Retina (tissue), 1 donor: Measurements from ENCODE around the gene SEPTIN5.
A peak's percentile ranks its signal among the peaks of the same experiment; 100 is the strongest.

Experiments used
- DNase-seq: peaks from one replicate; pipeline ENCODE4 v3.0.0-alpha.2; 2016

SEPTIN5 gene

DNA sequence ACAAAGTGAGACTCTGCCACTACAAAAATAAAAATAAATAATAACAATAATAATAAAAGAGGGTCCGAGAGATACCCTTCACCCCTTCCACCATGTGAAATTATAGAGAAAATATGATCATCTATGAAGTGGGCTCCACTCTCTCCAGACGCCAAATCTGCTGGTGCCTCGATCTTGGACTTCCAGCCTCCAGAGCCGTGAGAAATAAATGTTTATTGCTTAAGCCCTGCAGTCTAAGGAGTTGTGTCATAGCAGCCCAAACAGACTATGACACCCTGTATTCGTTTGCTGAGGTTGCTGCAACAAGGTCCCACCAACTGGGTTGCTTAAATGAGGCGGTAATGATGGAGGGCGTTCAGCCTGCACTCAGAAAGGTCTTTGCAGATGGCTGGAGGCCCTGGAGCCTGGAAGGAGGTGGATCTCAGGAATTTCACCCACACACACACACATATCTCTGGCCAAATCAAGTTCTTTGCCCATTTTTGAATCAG lies 7.6 kb upstream of the SEPTIN5 start:
- DNase-seq, result no peak

GRCh38 chr22:19707347-19708290 lies 6.7 kb upstream of the SEPTIN5 start:
- no peak for DNase-seq

DNA sequence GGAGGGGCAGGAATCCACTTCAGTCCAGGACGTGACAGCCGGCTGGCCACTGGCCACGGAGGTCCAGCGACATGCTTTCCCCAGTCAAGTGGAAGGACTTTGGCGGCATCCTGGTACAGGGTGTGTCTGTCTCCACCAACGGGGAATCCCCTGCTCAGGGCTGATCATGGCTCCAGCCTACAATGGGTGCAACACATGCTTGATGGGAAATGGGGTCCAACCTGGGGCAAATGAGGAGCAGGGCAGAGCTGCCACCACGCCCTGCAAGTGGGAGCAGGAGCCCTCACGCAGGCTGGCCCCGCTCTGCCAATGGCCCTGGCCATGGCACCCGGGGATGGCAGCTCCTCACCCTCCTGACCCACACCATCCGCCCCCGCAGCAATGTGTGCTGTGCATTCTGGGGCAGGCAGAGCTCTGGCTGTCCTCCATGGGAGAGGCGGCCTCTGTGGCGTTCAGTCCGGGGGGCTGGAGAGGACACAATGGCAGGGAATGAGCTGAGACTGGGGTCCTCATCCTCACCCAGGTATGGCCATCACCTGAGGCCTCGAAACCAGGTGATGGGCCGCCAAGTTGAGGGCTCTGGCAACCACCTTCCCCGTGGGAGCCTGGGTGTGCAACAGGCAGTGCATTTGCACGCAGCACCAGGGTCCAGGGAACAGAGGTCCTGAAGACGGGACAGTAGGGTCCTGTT lies 5.8 kb upstream of the SEPTIN5 start:
- DNase-seq, result no peak

DNA sequence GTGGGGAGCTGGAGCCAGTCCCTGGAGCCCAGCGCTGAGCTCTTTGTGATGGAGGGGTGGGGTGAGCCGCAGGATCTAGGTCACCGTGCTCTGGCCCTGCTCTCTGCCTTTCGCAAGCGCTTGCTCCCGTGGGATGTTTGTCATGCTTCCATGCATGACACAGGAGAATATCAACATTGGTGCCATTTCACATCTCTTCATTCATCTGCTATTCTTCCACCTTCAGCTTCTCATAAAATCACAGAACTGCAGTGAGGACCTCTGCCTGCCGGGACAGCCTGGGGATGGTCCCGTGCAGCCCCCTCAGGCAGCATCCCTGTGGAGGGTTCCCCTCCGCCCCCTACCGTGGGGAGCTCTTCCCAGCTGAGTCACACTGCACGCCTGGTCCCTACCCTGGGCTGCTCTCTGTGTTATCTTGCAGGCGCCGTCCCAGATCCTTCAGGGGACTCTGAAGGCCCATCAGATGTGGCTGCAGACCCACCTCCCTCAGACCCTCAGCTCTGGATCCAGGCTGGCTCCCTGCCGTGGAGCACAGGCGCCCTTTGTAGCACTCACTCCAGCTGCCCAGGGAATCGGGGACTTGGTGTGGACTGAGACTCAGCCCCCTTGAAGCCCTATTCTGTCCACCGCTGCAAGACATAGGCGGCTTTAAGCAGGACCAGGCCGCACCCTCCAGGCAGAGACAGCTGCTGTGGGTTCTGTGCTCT lies 5.1 kb upstream of the SEPTIN5 start:
- peak; percentile 82 for DNase-seq

- no peak for DNase-seq
These were observed 4.1 kb upstream of the SEPTIN5 start for GRCh38 chr22:19710020-19710768.

- DNase-seq, result no peak
These were observed 3.6 kb upstream of the SEPTIN5 start for GRCh38 chr22:19710769-19711106.

DNA sequence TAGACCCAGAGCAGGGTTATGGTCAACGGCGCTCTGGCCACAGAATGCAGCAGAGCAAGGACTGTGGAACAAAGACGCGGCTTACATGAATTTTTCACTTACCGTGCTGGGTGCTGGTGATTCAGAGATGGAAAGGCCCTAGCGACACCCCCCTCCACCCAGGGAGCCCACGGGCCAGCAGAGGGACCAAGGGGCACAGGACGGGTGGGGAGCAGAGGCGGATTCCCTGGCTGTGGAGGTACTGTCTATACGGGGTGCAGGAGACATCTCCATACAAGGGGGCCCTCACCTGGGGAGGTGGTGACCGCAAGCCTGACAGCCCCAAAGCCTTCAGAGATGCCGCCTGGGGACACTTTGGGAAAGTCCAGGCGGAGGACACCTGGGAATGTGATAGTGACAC lies 1.1 kb upstream of the SEPTIN5 start:
- DNase-seq, result no peak

DNA sequence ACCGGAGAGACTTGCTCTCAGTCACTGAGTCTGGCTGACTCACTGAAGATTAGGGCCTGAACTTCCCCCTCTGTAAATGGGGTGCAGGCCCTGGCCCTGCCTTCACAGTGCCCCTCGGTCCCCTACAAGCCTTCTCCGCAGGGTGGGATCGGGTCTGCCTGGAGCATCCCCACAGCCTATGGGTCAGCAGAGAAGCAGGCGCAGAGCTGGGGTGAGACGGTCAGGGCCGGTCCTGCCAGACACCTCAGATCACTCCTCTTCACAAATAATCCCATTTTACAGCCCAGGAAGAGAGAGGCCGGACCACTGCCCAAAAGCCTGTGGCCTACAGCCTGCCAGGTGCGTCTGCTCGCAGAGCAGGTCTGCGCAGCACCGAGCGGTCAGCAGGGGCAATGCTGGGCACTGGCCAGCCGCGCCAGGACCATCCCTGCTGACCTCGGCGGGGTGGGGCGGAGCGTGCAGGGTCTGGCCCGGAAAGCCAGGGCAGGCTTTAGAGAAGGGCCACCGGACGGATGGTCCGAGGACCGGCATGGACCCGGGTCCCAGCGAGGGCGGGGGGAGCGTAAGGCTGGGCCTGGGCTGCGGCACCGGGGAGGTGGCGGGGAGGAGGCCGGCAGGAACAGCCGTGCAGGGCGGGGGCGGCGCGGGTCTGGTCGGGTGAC lies 522 bp upstream of the SEPTIN5 start:
- peak; percentile 58 for DNase-seq

- DNase-seq, result no peak
These were observed 1.1 kb downstream of the SEPTIN5 start for GRCh38 chr22:19715188-19715930.

GRCh38 chr22:19716041-19716828 lies 1.9 kb downstream of the SEPTIN5 start:
- no peak for DNase-seq

DNA sequence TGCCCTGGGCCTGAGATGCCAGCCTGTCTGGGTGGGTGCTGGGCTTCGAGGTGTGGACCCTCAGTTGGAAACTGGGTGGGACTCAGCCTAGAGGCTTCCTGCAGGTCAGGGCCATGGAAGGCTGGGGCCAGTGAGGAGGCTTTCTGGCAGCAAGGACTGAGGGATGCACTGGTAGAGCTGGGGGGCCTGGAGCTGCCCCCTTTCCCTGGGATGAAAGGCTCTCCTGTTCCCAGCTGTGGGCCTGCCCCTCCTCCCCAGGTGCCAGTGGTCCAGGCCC lies 2.5 kb downstream of the SEPTIN5 start:
- no peak for DNase-seq

DNA sequence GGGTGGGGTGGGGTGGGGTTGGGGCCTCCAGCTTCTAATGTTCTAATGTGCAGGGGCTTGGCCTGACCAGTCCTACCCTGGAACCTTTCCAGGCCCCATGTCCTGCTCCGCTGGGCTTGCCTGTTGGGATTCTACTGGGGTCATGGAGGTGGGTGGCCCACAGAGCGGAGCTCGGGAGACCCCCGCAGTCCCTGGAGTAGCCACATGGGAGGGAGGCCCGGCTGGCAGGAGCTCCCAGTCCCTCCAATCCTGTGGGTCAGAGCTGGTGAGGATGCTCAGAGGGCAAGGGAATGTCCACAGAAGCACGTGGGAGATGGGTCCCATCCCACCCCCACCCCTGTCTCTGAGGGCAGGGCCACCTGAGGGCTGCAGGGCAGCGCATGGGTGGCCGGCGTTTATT lies 2.9 kb downstream of the SEPTIN5 start:
- no peak for DNase-seq

- DNase-seq, result peak; percentile 91
These were observed 3.6 kb downstream of the SEPTIN5 start for GRCh38 chr22:19717691-19718455.

GRCh38 chr22:19718456-19719049 lies 4.2 kb downstream of the SEPTIN5 start:
- peak; percentile 57 for DNase-seq

DNA sequence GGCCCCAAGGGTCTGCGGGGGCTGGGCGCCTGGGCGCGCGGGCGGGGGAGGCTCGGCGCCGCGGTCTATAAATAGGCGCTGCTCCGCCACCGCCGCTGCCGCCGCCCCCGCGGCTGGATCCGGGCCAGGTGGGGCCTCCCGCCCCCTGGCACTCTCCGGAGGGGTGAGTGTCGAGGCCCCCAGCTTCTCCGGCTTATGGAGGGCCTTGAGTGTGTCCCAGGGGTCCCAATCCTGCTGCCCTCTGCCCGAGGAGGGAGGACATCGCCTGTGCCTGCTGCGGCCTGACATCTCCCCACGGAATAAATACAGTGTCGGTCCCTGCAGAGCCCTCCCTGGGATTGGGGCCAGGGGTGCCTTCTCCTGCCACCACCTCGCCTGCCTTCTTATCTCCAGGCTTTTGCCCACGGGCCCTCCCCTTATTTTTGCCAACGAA lies 4.8 kb downstream of the SEPTIN5 start:
- DNase-seq, result no peak

GRCh38 chr22:19719488-19720021 lies 5.3 kb downstream of the SEPTIN5 start:
- no peak for DNase-seq

DNA sequence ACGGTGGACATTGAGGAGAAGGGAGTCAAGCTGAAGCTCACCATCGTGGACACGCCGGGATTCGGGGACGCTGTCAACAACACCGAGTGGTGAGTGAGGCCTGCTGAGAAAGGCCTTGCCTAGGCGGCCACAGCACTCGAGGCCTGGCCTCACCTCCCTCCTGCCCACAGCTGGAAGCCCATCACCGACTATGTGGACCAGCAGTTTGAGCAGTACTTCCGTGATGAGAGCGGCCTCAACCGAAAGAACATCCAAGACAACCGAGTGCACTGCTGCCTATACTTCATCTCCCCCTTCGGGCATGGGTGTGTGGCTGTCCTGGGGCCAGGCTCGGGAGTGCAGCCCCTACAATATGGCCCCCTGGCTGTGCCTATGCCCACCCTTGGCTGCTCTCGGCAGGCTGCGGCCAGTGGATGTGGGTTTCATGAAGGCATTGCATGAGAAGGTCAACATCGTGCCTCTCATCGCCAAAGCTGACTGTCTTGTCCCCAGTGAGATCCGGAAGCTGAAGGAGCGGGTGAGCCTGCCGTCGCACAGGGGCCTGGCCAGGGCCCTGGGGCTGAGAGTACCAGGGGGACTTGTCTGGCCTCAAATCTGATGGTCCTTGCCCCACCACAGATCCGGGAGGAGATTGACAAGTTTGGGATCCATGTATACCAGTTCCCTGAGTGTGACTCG lies 6.0 kb downstream of the SEPTIN5 start:
- no peak for DNase-seq

GRCh38 chr22:19720999-19721329 lies 6.7 kb downstream of the SEPTIN5 start:
- no peak for DNase-seq
